Measurements from ENCODE around the gene MAP7D3.

Gene MAP7D3

DNA sequence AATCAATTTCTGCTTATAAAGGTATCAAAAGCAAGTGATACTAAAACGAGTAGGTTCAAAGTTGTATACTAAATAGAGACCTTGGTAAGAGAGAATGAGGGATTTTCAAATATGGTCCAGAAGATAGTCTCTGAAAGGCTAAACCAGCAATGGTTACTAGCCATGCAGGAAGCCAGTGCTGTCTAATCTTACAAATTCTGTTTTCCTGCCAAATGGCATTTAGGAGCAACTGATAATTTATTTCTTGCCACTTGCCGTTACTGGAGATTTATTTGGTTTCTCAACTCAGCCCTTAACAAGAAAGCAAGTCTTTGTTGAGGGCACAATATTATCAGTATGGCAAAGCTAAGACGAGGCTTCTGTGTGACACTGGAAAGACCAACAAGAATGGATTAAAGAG lies 47.2 kb downstream of the MAP7D3 start:
- no peak for DNase-seq

DNA sequence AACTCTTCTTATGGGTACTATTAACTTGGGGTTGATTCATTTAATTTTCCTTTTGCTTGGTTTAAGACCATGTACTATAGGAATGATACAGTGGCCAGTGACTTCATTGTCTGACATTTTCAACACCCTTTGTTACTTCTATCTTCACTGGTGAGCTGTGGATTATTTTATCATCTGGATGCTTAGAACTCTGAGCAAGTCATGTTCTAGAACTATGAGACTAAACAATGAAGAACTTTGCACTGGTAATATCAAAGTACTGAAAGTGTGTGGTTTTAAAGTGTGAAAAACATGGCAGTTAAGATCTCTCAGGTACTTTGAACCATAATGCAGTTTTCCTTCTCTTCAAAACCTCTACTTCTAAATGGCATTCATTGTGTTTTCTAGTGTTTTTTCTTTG lies 47.8 kb downstream of the MAP7D3 start:
- no peak for DNase-seq

DNA sequence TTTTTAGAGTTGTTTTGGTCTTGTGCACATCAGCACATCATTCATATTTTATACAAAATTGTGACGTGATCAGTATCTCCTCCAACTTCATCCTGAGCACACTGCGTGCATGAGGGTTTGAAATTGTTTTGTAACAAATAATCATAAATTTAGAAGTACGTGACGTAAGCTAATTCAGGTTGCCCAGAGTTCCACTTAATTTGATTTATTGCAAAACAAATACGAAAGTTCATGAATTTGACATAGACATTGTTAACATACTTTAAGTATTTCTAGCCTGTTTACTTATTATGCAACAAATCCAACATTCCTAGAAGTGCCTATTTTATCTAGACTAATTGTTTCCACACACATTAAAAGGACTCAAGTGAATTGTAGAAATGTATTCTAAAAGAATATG lies 48.3 kb downstream of the MAP7D3 start:
- DNase-seq = no peak

DNA sequence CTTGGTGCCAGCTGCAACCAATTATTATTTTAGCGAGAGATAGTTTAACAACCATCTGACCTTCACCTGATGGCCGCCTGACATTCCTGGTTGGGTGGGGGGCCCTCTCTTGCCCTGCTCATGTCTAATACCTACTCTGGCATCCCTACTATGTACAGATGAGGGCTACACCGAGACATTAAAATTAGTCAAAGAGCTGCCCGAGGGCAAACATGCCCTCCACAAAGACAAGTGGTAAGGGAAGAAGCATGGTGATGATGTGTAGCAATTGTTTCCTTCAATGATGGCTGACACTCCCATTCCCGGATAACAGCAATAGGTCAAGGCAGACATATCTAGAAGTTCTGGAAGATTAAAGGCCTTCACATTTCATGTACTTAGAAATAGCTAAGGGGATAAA lies 49.6 kb downstream of the MAP7D3 start:
- no peak for DNase-seq

DNA sequence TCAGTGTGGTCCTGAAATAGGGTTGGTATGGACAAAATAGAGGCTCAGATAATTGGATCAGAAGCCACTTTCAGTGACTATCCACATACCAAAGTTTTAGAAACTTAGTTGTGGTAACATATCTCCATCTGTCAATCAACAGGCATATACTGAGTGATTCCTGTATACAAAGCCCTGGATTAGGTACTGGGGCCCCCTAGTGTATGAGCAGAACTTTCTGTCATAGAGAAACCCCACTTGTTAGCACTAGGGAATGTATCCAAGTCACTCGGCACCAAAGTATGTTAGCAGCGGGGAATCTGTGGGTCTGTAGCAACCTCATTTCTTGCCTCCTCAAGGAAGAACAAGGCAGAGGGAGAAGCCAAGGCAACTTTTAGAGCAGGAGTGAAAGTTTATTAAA lies 50.7 kb downstream of the MAP7D3 start:
- no peak for DNase-seq

DNA sequence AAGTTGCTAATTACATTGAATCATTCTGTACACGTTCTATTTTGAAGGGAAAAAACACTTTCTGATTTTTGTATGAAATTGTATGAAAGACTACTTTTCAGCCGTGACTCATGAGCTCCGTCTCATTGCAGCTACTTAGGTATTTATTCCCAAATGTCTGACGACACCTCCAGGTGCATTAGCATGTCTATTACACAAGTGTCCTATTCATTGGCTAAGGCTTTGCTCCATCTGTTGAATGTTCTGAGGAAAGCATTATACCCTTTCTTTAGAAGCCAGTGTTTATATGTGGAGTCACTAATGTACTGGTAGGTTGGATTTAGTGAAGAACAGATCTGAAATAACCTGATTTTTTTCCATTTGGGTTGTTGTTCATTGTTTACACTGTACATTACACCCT lies 51.8 kb downstream of the MAP7D3 start:
- DNase-seq = no peak

DNA sequence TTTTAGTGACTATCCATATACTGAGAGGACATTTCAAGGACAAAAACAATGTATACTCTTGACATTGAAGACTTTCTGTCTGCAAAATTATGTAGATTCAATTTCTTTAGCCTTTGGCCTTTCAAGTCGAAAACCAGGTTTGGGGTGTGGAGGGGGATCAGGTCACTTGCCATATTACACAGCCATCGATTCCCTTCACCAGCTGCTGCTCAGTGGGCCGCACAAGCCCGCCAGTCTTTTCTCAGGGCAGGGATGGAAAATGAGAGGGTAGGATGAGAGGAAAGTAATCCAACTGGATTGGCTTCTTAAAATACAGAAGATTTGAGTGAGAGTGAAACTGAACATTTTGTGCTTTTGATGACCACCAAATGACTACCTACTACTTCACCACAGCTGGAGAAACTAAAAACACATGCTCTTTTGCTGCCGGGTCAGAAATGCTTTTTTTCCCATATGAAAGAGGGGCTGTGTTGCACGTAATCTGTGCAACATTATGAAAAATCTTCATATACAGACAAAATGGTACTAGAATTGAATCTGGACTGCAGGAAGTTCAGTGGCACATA lies 52.4 kb downstream of the MAP7D3 start:
- DNase-seq = no peak

DNA sequence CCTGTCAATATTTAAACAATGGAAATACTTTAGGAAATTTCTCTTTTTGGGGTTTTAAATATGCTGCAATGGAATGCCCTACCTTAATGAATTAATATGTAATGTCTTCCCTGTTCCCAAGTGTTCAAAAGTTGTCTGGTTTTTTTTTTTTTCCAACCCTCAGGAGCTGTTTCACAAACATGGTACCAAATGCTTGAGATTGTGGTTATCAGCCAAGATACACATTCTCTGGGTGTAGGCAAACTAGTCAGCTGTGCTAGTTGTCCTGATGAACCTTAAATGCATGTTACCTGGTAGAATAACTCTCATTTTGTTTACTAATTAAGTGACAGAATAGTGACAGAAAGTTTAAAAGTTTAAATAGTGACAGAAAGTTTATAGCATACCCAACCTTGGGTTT lies 53.2 kb downstream of the MAP7D3 start:
- no peak for DNase-seq

DNA sequence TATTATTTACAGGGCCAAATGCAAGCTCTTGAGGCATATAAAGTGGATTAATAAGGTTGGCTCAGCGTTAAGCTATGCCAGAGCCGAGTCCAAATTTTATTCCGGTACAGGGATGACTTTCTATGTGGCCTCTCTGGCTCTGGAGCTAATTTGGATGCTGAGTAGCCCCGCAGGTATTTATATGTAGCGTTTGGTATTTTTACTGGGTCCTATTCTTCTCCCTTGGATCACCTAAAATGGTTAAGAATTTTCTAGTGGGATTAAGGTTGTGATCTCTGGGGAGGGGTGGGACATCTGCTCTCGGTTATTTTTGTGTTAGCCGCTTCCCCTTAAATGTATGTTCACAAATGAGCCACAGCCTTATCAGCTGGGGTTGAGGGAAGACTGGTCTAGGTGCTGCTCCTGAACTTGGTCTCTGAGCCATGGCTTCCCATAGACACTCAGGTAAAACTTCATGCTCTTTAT lies 54.5 kb downstream of the MAP7D3 start:
- no peak for DNase-seq

DNA sequence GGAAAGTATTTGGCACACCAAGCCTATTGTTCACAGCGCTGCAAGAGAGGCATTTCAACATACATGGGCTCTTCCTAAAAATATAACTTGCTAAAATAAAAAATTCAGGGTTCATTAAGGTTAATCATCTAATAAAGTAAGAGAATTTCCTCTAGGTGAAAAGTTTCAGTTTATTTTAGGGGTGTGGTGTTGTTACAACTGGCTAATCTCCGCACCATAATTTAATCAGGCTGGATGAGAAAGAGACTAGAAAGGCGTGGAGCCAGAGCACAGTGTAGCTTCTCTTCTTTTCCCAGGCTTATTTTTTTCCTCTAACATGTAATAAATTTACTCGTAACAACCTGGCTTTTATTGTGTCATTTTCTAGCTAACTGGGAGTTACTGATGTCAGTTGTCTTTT lies 56.0 kb downstream of the MAP7D3 start:
- DNase-seq = no peak

DNA sequence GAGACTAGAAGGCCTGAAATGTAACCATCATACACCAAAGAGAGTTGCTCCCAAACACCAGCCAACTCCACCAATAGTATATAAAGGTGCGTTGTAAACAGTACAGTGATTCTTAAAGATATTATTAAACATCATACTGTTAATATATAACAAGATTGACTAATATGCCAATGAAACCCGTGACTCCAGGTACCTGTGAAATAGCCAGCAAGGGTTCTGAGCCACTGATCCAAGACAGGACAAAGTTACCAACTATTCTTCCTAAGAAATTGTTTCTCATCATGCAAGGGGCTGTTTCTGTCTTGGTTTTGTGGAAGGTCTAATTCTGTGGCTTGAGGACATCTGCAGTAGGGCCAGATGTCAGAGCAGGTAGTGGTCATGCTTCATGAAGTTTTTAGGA lies 56.7 kb downstream of the MAP7D3 start:
- DNase-seq = no peak

DNA sequence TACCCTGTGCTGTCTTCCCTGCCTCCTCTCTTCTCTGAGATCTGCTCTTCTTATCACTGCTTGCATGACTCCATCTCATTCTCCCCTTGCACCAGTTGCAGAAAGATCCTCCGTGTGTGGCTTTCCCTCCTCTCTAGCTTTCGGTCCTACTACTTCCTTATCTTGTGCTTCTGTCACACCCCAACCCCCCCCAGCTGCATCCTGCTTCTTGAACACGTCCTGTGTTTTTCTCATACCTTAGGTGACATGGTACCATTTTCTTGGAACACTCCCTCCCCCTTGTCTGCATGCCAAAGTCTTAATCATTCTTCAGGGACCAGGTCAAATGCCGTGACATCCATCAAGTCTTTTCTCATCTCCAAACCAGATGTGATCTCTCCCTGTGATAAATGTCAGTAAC lies 57.4 kb downstream of the MAP7D3 start:
- DNase-seq = no peak

DNA sequence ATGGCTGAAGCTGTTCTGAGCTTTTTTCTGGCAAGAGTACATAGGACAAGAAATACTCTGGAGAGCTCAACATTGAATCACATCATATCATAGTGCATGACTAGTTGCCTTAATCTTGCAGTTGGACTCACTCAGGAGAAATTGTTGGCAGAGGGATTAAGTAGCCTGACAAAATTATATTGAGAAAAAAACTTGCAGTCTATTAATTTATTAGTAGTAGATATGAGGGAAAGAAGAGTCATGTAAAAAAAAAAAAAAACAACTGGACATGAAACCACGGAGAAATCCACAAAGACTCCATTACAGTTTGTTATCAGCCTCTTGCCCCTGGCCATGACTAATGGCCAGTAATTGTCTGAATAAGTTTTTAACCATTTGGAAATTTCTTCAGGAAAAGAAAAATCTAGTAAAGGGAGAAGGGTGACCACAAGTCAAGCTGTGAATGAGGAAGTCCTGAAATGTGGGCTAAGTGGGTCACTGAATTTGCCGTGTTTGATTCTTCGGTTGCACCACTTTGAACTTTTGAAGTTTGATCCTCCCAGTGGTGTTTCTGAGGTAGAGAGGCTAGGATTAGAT lies 58.3 kb downstream of the MAP7D3 start:
- no peak for DNase-seq

DNA sequence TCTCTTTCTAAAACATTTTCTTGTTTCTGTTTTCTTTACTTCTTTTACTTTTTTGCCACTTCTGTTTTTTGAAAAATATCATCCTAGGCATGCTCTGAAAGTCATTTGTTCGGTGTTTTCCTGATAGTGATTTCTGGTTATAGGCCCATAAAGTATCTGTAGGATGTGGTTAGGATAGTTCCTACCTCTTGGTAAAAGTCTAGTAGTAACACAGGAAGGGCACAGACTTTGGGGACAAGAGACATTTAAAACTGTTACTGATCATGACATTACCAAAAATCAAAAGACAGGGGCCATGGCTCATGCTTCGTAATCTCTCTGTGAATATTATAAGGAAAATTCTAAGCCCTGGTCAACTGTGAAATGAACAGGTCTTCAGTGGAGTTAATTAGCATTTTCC lies 59.1 kb downstream of the MAP7D3 start:
- no peak for DNase-seq

DNA sequence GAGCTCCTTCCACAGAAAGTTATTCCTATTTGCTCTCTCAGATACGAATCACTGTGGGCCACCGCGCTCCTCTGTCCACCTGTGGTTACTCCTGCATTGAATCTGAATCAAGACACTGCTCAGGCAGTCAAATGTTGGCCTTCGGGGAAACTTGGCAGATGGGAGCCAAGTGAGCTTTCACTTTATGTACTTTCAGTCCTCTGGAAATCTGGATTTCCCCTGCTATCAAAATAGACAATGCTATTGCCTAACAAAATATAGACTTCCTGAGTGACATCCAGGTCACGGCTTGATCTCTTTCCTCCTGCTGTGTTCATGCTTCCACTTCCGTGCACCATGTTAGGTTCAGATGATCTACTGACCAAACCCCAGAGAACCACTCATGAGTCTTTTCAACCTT lies 60.0 kb downstream of the MAP7D3 start:
- DNase-seq = no peak

DNA sequence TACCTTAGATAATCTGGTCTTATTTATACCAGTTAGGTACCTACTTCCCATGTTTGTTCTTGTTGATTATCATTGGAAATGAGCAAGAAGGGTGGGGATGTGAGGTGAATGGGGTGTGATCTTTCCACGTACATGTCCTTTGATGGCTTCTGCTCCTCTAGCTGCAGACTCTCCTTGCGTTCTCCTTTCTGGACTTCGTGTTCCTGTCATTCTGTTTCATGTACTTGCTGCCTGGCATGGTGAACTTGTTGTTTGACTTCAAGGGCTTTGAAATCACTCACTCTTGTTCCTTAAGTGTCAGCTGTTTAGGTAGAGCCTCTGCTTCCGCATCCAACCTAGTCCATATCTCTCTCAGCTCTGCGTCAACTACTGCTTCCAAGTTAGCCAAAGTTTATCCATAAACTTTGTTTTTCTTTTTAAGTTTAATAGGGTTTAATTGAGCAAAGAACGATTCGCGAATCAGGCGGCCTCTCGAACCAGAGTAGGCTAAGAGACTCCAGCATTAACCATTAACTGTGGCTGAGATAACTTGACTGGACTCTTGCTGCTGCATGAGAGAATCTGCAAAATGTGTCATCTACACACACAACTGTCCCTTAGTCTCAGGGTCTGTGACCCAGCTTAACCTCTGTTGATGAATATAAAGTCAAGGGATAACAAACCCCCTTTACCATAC lies 61.0 kb downstream of the MAP7D3 start:
- no peak for DNase-seq

DNA sequence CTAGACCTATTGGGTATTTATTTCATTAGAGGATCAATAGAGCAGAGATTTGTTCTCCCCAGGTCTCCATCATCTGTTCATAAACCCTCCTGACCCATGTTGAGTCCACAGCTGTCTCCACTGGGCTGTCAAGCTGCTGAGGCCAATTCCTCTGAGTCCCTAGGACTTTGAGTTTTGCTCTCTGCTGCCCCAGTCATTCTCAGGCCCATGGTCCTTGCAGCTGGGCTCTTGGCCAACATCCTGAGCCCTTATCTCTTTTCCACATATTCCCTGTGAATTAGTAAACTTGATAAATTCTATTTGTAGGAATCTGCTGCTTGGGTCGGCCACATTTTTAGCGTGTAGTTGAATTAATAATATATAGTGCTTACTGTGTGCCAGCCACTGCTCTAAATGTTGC lies 62.0 kb downstream of the MAP7D3 start:
- DNase-seq = no peak

DNA sequence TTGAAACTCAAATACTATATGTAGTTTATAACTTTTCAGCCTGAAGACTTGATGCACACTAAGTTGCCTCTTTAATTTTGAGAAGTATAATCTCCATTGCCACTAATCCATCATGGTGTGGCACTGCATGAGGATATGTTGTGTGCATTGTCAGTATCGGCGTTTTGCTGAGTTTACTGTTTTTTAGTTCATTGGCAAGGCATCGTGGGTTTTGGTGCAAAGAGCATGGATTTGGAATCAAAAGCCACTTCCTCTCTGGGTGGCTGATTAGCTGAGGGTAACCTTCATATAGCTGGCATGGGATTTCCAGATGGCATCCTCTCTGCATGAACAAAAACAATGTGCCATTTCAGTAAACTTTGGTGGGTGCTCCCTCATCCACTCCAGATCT lies 65.2 kb downstream of the MAP7D3 start:
- no peak for DNase-seq

DNA sequence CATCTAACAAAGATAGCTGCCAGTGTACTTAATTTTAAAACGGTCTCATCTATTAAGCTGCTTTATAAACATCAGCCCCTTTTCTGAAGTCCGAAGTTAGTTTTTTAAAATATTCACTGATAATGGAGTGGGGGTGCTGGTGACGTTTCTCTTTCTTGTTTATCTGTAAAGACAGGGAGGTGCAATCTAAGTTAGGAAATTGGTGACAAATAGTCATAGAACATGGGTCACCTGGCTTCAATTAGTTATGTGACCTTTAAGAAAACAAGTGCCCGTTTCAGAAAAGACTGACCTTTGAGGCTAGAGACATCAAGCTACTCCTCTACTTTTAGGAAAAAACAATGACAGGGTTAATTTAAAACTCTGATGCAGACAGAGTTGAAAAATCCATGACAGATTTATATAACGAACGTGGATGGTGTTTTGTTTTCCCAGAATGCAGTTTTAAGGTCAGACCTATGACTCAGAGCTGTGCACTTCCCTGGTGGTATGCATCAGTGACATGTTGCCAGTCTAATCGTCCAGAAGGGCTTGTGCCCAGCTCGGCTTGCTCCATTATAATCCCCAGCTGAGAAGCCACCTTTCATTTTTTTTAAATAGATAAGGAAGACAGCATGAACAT lies 65.7 kb downstream of the MAP7D3 start:
- DNase-seq = no peak

DNA sequence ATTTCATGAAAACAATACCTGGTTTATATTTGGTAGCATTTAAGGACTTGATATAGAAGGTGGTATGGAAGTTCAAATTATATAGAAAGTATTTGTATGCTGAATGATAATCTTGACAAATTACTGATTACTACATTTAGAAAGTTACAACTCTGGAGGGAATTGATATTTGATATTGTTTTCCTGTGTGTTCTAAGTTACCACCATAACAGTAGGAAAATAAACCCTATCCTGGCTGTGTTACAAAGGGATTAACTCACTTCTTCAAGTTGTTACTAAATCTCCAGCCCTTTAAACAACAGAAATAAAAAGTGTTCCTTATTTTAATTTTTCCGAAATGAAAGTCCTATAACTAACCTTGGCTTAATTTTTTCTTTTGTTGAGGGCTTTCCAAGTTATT lies 67.3 kb downstream of the MAP7D3 start:
- no peak for DNase-seq

DNA sequence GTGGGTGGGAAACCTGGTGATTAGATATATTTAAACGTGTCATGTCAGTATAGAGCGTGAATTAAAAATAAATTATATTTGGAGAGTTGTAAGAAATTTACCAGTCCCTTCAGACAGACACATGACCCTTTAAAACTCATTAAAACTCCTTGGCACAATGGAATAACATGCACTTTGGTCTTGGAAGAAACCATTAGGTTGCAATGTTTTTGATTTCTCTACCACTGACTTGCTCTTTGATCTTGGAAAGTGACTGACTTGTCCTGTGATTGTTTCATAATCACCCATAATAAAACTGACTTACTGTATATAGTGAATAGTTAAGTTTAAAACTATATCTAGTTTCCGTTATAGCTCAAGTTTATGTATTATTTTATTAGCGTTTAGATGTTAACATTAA lies 68.0 kb downstream of the MAP7D3 start:
- no peak for DNase-seq

DNA sequence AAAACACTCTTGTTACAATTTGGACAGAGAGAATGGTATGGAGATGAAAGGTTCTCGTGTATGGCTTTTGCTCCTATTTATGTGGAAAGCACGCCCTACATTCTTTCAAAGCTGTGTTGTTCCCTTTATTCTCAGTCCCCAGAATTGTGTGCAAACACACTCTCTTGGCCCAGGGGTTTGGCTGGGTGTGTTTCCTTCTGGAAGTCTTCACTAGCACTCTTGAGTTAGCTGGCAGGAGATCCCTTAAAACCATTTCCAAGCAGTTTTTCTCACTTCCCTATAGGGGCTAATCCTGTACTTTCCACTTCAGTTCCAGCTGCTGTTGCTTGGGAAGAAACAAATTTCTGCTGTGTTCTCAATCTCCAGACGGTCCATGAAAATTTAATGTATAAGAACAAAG lies 68.8 kb downstream of the MAP7D3 start:
- DNase-seq = no peak

DNA sequence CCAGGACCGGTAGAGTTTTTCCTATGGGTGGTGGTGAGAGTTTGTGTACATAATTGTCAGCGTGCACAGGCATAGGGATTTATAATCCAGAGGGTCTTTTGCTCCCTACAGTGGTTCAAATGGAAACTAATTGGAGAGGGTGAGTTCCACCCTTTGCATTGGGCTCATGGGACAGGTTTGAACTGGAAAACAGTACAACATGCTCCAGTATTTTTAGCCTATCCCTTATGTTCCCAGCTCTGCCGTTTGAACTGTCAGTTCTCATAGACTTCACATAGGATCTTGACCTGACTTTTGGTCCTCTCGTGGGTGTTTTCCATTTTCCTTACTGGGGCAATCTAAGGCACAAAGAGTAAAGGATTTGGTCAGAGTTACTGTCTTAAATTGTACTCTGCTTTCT lies 72.1 kb downstream of the MAP7D3 start:
- no peak for DNase-seq

DNA sequence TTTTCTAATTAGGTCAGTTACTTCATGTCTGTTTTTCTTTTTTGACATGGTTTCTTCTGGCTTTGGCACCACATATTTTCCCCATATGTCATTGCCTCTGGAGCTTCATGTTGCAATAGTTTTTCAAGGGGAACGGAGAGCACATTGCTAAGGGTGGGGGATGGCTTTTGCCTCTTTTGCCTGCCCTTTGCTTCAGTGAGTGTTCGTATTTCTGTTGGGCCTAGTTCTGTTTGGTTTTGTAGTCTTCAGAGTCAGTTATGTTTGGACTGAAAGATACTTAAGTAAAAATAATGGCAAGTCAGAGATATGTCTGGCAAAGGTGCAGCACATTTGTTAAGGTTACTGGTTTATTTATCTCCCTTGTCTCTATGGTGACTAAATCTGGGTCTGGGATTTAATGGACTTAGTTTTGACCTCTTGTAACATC lies 74.8 kb downstream of the MAP7D3 start:
- no peak for DNase-seq

All from activated CD8-positive, alpha-beta memory T cell treated with anti-CD3 and anti-CD28 coated beads, Interleukin-2, amount 50 U/mL, for 4 hours (primary cell).